ENCODE data around the gene TMEM190. TPM values are rescaled to one million over a fixed set of nuclear protein-coding genes. Genes with fewer than 3 reads are reported as not detected.

Gene TMEM190
- total and polyA plus RNA-seq, 2 donors (not counting 1 experiment from before 2014, with no cell fraction given) = not detected

GRCh38 chr19:55391702-55392615, 15.3 kb downstream of the TMEM190 start:
- Mint-ChIP-seq H3K4me1 (peaks cover 34% of the 10 kb centered on the region), H3K27ac (no peak overlapping the region), H3K9me3 (ENCODE audit: insufficient read depth) (no peaks in the 10 kb centered on the region), H3K4me3 (no peak overlapping the region), H3K27me3 (no peaks in the 10 kb centered on the region)
- DNase-seq (no peak), ATAC-seq (ENCODE audit: low read depth) (no peak)
- TF ChIP-seq EZH2 (IDR thresholded peaks at IDR 0.05; ENCODE audit: borderline replicate concordance, insufficient read depth, low read depth, low read length, poor library complexity, severe bottlenecking) = no peak
- TF ChIP-seq, protein P1, sequence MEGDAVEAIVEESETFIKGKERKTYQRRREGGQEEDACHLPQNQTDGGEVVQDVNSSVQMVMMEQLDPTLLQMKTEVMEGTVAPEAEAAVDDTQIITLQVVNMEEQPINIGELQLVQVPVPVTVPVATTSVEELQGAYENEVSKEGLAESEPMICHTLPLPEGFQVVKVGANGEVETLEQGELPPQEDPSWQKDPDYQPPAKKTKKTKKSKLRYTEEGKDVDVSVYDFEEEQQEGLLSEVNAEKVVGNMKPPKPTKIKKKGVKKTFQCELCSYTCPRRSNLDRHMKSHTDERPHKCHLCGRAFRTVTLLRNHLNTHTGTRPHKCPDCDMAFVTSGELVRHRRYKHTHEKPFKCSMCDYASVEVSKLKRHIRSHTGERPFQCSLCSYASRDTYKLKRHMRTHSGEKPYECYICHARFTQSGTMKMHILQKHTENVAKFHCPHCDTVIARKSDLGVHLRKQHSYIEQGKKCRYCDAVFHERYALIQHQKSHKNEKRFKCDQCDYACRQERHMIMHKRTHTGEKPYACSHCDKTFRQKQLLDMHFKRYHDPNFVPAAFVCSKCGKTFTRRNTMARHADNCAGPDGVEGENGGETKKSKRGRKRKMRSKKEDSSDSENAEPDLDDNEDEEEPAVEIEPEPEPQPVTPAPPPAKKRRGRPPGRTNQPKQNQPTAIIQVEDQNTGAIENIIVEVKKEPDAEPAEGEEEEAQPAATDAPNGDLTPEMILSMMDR (IDR thresholded peaks at IDR 0.05) = no peak
- Histone ChIP-seq H3K27me3 (replicated peaks in 1 of 4; ENCODE audit: control extremely low read depth in 1 of 4, control insufficient read depth in 3 of 4, insufficient read depth in 4 of 4, low read length in 3 of 4) (no peaks in the 10 kb centered on the region), H3K9ac (ENCODE audit: low read length) (no peak overlapping the region), H3K36me3 (replicated peaks in 1 of 2; ENCODE audit: control extremely low read depth in 1 of 2, control insufficient read depth in 1 of 2, extremely low read depth in 1 of 2, insufficient read depth in 2 of 2, low read length in 1 of 2) (peaks cover 3 to 45% of the 10 kb centered on the region in 2 experiments), H3K9me3 (ENCODE audit: control extremely low read depth in 1 of 3, control insufficient read depth in 2 of 3, insufficient read depth in 1 of 3, low read length in 2 of 3) (no peaks in the 10 kb centered on the region), H3K4me2 (replicated peaks; ENCODE audit: low read depth, low read length, poor library complexity, severe bottlenecking) (no peak overlapping the region), H3K4me3 (ENCODE audit: control extremely low read depth in 1 of 5, extremely low read depth in 1 of 5, insufficient read depth in 1 of 5, low read depth in 2 of 5, low read length in 4 of 5) (no peak overlapping the region), H3K79me2 (ENCODE audit: control insufficient read depth, insufficient read depth, low read length) (peaks cover 23% of the 10 kb centered on the region), H2AFZ (ENCODE audit: insufficient read depth, low read depth, low read length, poor library complexity, severe bottlenecking) (no peak overlapping the region), H3K27ac (ENCODE audit: low read length in 2 of 2) (no peak overlapping the region), H3K4me1 (ENCODE audit: control insufficient read depth in 2 of 2, insufficient read depth in 2 of 2, low read length in 2 of 2) (peaks cover 20 to 26% of the 10 kb centered on the region in 2 donors), H4K20me1 (ENCODE audit: control insufficient read depth, insufficient read depth, low read length, poor library complexity, severe bottlenecking) (peaks cover 53% of the 10 kb centered on the region)
- intact Hi-C loops (cut with micrococcal nuclease) = no loop called here
- CTCF ChIA-PET = interaction anchor here (1.1 kb wide), 1 partner anchor 8 kb away, joined by 3 read pairs; the partner anchor contains the start of gene TMEM238
- WGBS (ENCODE audit: insufficient coverage) = 86% methylated on average over 16 of the region's 18 CpGs
- POLR2A ChIA-PET = interaction anchor here (0.7 kb wide), 1 partner anchor 100 kb away, joined by 3 read pairs; no protein-coding TSS in a partner anchor

Data from B cell (primary cell).